Thyroid gland (tissue), 4 donors: ENCODE results near the gene KIRREL3. TPM values are rescaled to one million over a fixed set of nuclear protein-coding genes. Genes with fewer than 3 reads are reported as not detected.

Source experiments
- DNase-seq, 2 donors: peaks; one replicate each; pipeline ENCODE4 v3.0.0-alpha.2; 2019
- H3K27ac ChIP-seq, 3 donors: fragments of 200-600 bp; sonication (generic); 1 replicate in 2 of 3; 2 replicates in 1 of 3; pipeline ENCODE4 v1.5.1; 2016 to 2019; ENCODE audit warnings: mild to moderate bottlenecking in 1 of 3, moderate library complexity in 1 of 3
- H3K27me3 ChIP-seq: fragments of 200-600 bp; sonication (generic); one replicate; pipeline ENCODE4 v1.5.1; 2019
- H3K36me3 ChIP-seq, 2 donors: fragments of 200-600 bp; sonication (generic); one replicate each; pipeline ENCODE4 v1.5.1; 2016 to 2019
- H3K4me1 ChIP-seq, 2 donors: fragments of 200-600 bp; sonication (generic); one replicate each; pipeline ENCODE4 v1.5.1; 2017 to 2019
- H3K4me3 ChIP-seq, 3 donors: fragments of 200-600 bp; sonication (generic); replicated peaks in 1 of 3; 1 replicate in 2 of 3; 2 replicates in 1 of 3; pipeline ENCODE4 v1.5.1; 2016; ENCODE audit warnings: mild to moderate bottlenecking in 1 of 3
- H3K9me3 ChIP-seq: fragments of 200-600 bp; sonication (generic); one replicate; pipeline ENCODE4 v1.5.1; 2017
- POLR2A ChIP-seq, 2 donors: fragments of 450-650 bp; IDR thresholded peaks; one replicate each; pipeline ENCODE4 v1.6.1; 2017; ENCODE audit warnings: antibody characterized with exemption in 2 of 2, mild to moderate bottlenecking in 2 of 2, moderate library complexity in 1 of 2
- WGBS, 2 donors: methylation state at CpG; one replicate each; pipeline ENCODE4 v1.1.5; 2017; 5-methylcytosine and 5-hydroxymethylcytosine counted together
- intact Hi-C: fragments of 100-400 bp; cut with DNase I; formaldehyde crosslinking; loops from one replicate; pipeline ENCODE4 v1.15.1; 2023
- total RNA-seq, 4 donors: library from RNA; depleted of rRNA; stranded (reverse); fragments of >200 nt; gene quantifications; one replicate each; pipeline ENCODE4 v1.2.3, GENCODE V29; 2016
- TF ChIP-seq, protein P1 (sequence below), 6 experiments: fragments of 200-600 bp in 3 of 6; fragments of 450-650 bp in 3 of 6; sonication (generic) in 3 of 6; IDR thresholded peaks; one replicate each; pipeline ENCODE4 v1.5.1; 2016 to 2019; ENCODE audit warnings: antibody characterized with exemption in 6 of 6, mild to moderate bottlenecking in 2 of 6, inconsistent platforms in 1 of 6, moderate library complexity in 1 of 6

KIRREL3 gene
- total RNA-seq, 4 donors from 2014 or later = 0.78 TPM; not detected in 3

DNA sequence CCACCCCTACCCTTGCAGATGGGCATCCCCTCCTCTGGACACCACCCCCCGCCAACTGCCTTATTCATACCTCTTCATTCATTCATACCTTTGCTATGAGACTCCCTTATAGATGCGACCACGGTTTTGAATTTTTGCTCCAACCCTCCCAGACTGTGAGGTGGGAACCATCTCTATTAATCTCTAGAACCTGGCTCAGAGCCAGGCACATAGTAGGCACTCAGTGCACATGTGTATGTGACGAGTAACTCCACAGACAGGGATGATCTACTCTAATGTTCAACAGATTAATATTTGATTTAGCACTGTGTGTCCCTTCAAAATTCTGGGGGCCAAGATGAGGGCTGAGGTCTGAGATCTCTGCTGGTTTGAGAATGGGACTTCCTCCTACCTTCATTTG, 424.7 kb downstream of the KIRREL3 start:
- no peak for TF ChIP-seq POLR2A (IDR thresholded peaks at IDR 0.05)
- TF ChIP-seq, protein P1, sequence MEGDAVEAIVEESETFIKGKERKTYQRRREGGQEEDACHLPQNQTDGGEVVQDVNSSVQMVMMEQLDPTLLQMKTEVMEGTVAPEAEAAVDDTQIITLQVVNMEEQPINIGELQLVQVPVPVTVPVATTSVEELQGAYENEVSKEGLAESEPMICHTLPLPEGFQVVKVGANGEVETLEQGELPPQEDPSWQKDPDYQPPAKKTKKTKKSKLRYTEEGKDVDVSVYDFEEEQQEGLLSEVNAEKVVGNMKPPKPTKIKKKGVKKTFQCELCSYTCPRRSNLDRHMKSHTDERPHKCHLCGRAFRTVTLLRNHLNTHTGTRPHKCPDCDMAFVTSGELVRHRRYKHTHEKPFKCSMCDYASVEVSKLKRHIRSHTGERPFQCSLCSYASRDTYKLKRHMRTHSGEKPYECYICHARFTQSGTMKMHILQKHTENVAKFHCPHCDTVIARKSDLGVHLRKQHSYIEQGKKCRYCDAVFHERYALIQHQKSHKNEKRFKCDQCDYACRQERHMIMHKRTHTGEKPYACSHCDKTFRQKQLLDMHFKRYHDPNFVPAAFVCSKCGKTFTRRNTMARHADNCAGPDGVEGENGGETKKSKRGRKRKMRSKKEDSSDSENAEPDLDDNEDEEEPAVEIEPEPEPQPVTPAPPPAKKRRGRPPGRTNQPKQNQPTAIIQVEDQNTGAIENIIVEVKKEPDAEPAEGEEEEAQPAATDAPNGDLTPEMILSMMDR (IDR thresholded peaks at IDR 0.05) = no peak
- WGBS, 2 donors = 89 to 92% methylated on average over 4 of the region's 4 CpGs
- intact Hi-C loops = no loop called here
- H3K4me1 ChIP-seq = no peaks in the 10 kb centered on the region
- DNase-seq = no peak
- no peaks in the 10 kb centered on the region for H3K27me3 ChIP-seq
- H3K27ac ChIP-seq = no peak overlapping the region
- no peak overlapping the region for H3K4me3 ChIP-seq
- H3K9me3 ChIP-seq = no peaks in the 10 kb centered on the region
- H3K36me3 ChIP-seq = no peaks in the 10 kb centered on the region

DNA sequence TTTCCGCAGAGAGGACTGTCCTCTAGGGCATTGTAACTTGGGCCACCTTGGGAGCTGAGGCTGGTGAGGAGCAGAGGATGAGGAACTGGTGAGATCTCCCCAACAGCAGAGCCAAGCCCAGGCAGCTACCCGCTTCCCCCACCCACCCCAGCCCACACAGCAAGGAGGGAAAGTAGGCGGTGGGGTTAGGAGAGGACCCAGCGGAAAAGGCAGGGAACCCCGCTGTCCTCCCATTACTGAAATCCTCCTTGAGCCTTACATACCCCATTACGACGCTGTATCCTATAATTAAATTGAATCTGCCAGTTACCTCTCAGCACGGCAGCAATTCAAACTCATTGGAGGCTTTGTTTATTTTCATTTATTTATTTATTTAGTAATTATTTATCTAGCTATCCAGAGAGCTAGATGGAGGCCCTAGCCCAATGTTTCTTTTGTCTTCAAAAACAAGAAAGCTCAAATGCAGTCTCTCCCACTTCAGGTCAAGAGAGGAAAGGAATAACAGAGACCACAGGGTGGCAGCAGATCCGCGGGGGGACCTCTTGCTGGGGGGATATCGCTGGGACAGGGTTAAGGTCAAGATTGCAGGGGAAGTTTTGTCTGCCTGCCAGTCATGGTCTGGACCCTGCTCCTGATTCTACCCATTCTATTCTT, 427.1 kb downstream of the KIRREL3 start:
- Histone ChIP-seq H3K9me3 (no peaks in the 10 kb centered on the region), H3K4me1 (no peaks in the 10 kb centered on the region), H3K4me3 (no peak overlapping the region), H3K27me3 (no peaks in the 10 kb centered on the region), H3K36me3 (no peaks in the 10 kb centered on the region), H3K27ac (no peak overlapping the region)
- no peak for DNase-seq
- intact Hi-C loops = no loop called here
- WGBS, 2 donors = 36 to 40% methylated on average over 11 of the region's 11 CpGs
- no peak for TF ChIP-seq POLR2A (IDR thresholded peaks at IDR 0.05)
- TF ChIP-seq, protein P1 (IDR thresholded peaks at IDR 0.05) = no peak

DNA sequence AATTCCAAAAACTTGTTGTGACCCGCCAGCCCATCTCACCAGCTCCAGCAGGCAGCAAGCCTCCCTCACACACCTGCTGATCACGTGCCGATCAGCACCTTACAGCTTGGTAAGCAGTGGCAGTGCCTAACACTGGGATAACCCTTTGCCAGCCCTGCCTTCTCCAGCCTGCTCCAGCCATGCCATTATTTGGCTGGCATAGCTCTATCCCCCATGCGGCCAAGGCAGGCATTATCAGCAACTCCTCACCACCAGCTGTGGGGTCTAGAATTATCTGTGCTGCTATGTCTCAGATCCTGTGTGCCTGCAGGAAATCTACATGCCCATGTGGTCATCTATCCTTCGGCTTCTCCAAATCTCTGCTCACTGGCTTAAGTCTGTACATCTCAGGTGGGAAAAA, 430.1 kb downstream of the KIRREL3 start:
- Histone ChIP-seq H3K27me3 (no peaks in the 10 kb centered on the region), H3K4me3 (no peak overlapping the region), H3K4me1 (no peaks in the 10 kb centered on the region), H3K27ac (no peak overlapping the region), H3K9me3 (no peaks in the 10 kb centered on the region), H3K36me3 (no peaks in the 10 kb centered on the region)
- intact Hi-C loops = no loop called here
- DNase-seq = no peak
- TF ChIP-seq, protein P1 (IDR thresholded peaks at IDR 0.05) = no peak
- no peak for TF ChIP-seq POLR2A (IDR thresholded peaks at IDR 0.05)
- 69 to 74% methylated on average over 5 of the region's 5 CpGs for WGBS, 2 donors

DNA sequence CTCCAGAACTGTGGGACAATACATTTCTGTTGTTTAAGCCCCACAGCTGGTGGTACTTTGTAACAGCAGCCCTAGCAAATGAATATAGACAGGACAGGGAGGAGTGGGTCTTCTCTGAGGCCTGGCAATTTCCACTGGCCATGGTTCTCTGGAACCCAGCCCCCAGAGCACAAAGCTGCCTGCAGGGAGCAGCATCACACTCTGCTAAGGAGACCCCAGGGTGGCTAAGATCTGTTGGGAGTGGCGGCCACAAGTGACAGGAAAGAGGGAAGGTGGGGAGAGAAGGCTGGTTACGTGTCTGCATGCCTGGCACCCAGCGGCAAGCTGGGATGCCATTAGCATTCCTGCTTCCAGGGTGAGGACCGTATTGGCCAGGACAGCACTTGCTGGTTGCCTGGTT, 433.2 kb downstream of the KIRREL3 start:
- no peaks in the 10 kb centered on the region for H3K4me1 ChIP-seq
- no peaks in the 10 kb centered on the region for H3K36me3 ChIP-seq
- DNase-seq = no peak
- intact Hi-C loops = no loop called here
- no peak overlapping the region for H3K4me3 ChIP-seq
- no peaks in the 10 kb centered on the region for H3K27me3 ChIP-seq
- no peak overlapping the region for H3K27ac ChIP-seq
- 43 to 60% methylated on average over 4 of the region's 4 CpGs for WGBS, 2 donors
- no peaks in the 10 kb centered on the region for H3K9me3 ChIP-seq
- TF ChIP-seq, protein P1 (IDR thresholded peaks at IDR 0.05) = no peak
- no peak for TF ChIP-seq POLR2A (IDR thresholded peaks at IDR 0.05)

DNA sequence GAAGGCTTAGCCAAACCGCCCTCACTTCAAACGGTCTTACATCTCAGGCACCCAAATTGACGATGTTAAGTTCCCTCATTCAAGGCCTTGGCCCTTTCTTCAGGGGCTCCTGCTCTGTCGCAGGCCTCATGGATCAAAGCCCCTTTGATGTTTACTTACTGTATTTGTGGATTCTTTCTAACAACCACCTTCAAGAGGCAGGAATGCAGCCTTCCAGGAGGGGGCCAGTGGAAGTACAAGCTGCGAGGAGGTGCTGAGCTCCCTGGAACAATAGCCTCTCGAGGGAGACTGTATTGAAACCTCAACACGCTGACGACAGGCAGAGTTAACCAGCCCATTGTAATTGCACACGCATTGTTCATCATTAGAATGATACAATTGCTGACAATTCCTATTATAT, 436.0 kb downstream of the KIRREL3 start:
- H3K9me3 ChIP-seq = no peaks in the 10 kb centered on the region
- H3K4me1 ChIP-seq = no peaks in the 10 kb centered on the region
- DNase-seq = no peak
- H3K36me3 ChIP-seq = no peaks in the 10 kb centered on the region
- no peaks in the 10 kb centered on the region for H3K27me3 ChIP-seq
- intact Hi-C loops = no loop called here
- no peak overlapping the region for H3K27ac ChIP-seq
- TF ChIP-seq POLR2A (IDR thresholded peaks at IDR 0.05) = no peak
- TF ChIP-seq, protein P1 (IDR thresholded peaks at IDR 0.05) = no peak
- WGBS, 2 donors = 7 to 12% methylated on average over 9 of the region's 9 CpGs
- H3K4me3 ChIP-seq = no peak overlapping the region
